Measurements from ENCODE around the gene SFTPB.

SFTPB gene

GRCh38 chr2:85613717-85614515, 54.1 kb downstream of the SFTPB start:
- Histone ChIP-seq H3K36me3 (ENCODE audit: control insufficient read depth in 2 of 2, insufficient read depth in 1 of 2, low read length in 2 of 2) (peaks cover 12 to 24% of the 10 kb centered on the region in 2 experiments; a peak in 2 of 3 replicates), H3K27ac (ENCODE audit: extremely low read depth, low read depth, low read length) (no peak overlapping the region), H3K9me3 (ENCODE audit: control insufficient read depth, insufficient read depth, low read depth, low read length) (no peaks in the 10 kb centered on the region), H3K4me1 (ENCODE audit: control insufficient read depth, insufficient read depth, low read length) (peaks cover 8% of the 10 kb centered on the region), H3K4me3 (ENCODE audit: low read depth, low read length) (no peak overlapping the region)
- ChIA-PET POLR2A (interaction anchor here (0.6 to 1.3 kb wide), 2 partner anchors 53 to 544 kb away, joined by 3 to 5 read pairs; partner anchors contain the start of gene GGCX), CTCF (interaction anchor here (0.9 to 1.0 kb wide), 2 partner anchors 22 to 231 kb away, joined by 3 read pairs; no protein-coding TSS in a partner anchor)
- no peak for TF ChIP-seq ZNF664 (tag by site-specific recombination; IDR thresholded peaks at IDR 0.05)
- no peak for TF ChIP-seq ZNF654 (tag by site-specific recombination; IDR thresholded peaks at IDR 0.05; ENCODE audit: low read depth)
- no peak for TF ChIP-seq ZNF449 (tag by site-specific recombination; IDR thresholded peaks at IDR 0.05)
- no peak for TF ChIP-seq MEIS1 (CRISPR knock-in tag; IDR thresholded peaks at IDR 0.05; ENCODE audit: borderline replicate concordance)
- TF ChIP-seq ZNF133 (tag by site-specific recombination; IDR thresholded peaks at IDR 0.05) = no peak
- TF ChIP-seq KLF8 (tag by site-specific recombination; IDR thresholded peaks at IDR 0.05) = no peak
- no peak for TF ChIP-seq ZBTB10 (tag by site-specific recombination; IDR thresholded peaks at IDR 0.05)
- TF ChIP-seq TSHZ1 (tag by site-specific recombination; IDR thresholded peaks at IDR 0.05; ENCODE audit: borderline replicate concordance) = no peak
- no peak for TF ChIP-seq ZNF112 (tag by site-specific recombination; IDR thresholded peaks at IDR 0.05)
- TF ChIP-seq MYNN (tag by site-specific recombination; IDR thresholded peaks at IDR 0.05; ENCODE audit: borderline replicate concordance) = no peak
- no peak for TF ChIP-seq ZNF513 (tag by site-specific recombination; IDR thresholded peaks at IDR 0.05)
- no peak for TF ChIP-seq ZNF26 (tag by site-specific recombination; IDR thresholded peaks at IDR 0.05)
- TF ChIP-seq ZNF362 (tag by site-specific recombination; IDR thresholded peaks at IDR 0.05) = no peak
